Naive B cell (primary cell): ENCODE results near the gene EQTN. TPM values are rescaled to one million over a fixed set of nuclear protein-coding genes. Genes with fewer than 3 reads are reported as not detected.
"Not testable (repeated sequence)": the region's sequence is repeated elsewhere in the genome, so short reads cannot be mapped to it uniquely, and the experiment has no call there.

Experiments
- ATAC-seq, 2 donors: fragments of 150-1000 bp; cut with Tn5 transposase; 2 replicates each; pipeline ENCODE4 v1.10.0; 2021; ENCODE audit warnings: low read depth in 2 of 2, mild to moderate bottlenecking in 2 of 2, moderate library complexity in 2 of 2
- DNase-seq: peaks from one replicate; pipeline ENCODE4 v3.0.0; 2022
- H3K27ac Mint-ChIP-seq, 6 donors: one replicate each; pipeline ENCODE4 v1.8.0; 2020 to 2022; ENCODE audit warnings: mild to moderate bottlenecking in 6 of 6, mixed read lengths in 6 of 6, moderate library complexity in 5 of 6, inconsistent platforms in 2 of 6
- H3K27me3 Mint-ChIP-seq, 3 donors: one replicate each; pipeline ENCODE4 v1.8.0; 2021 to 2022; ENCODE audit warnings: mixed read lengths in 3 of 3, mild to moderate bottlenecking in 1 of 3
- H3K36me3 Mint-ChIP-seq, 2 donors: one replicate each; pipeline ENCODE4 v1.8.0; 2020 to 2022; ENCODE audit warnings: mixed read lengths in 2 of 2, inconsistent platforms in 1 of 2, mild to moderate bottlenecking in 1 of 2
- H3K4me1 Mint-ChIP-seq, 3 donors: one replicate each; pipeline ENCODE4 v1.8.0; 2020 to 2022; ENCODE audit warnings: mixed read lengths in 3 of 3, inconsistent platforms in 1 of 3, mild to moderate bottlenecking in 1 of 3, moderate library complexity in 1 of 3
- H3K4me3 Mint-ChIP-seq, 8 donors: one replicate each; pipeline ENCODE4 v1.8.0; 2020 to 2022; ENCODE audit warnings: mild to moderate bottlenecking in 8 of 8, mixed read lengths in 8 of 8, moderate library complexity in 8 of 8, inconsistent platforms in 2 of 8
- H3K9me3 Mint-ChIP-seq, 7 donors: one replicate each; pipeline ENCODE4 v1.8.0; 2020 to 2022; ENCODE audit warnings: mixed read lengths in 7 of 7, mild to moderate bottlenecking in 5 of 7, inconsistent platforms in 2 of 7, moderate library complexity in 1 of 7
- polyA plus RNA-seq, 6 donors: library from polyadenylated mRNA; unstranded; fragments of 300-500 nt; fragmentation: Illumina TruSeq; gene quantifications; one replicate each; pipeline ENCODE4 v1.2.3, GENCODE V29; 2021; ENCODE audit warnings: low read depth in 6 of 6

The EQTN gene
- polyA plus RNA-seq, 6 donors from 2014 or later: 0.37 to 0.62 TPM; not detected in 4

DNA sequence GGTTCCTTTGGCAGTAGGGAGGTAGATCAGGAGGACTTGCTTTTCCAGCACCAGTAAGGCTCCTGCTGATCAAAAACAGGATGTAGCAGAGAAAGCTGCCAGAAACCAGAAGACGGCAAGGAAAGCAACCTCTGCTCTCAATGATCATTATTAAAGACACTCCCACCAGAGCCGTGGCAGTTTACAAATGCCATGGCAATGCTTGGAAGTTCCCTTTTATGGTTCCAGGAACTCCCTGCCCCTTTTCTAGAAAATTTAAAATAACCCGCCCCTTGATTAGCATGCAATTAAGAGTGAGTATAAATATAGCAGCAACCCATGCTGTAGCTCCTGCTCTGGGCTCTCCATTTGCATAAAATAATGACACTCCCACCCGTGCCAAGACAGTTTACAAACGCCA lies 16.1 kb downstream of the EQTN start:
- H3K4me1 Mint-ChIP-seq: peaks cover 0 to 15% (median 12%) of the 10 kb centered on the region in 3 donors
- no peak for DNase-seq
- peaks cover 4 to 22% (median 9%) of the 10 kb centered on the region in 3 donors for H3K27me3 Mint-ChIP-seq
- no peaks in the 10 kb centered on the region for H3K9me3 Mint-ChIP-seq
- no peak overlapping the region for H3K27ac Mint-ChIP-seq
- H3K4me3 Mint-ChIP-seq: no peak overlapping the region
- peak in 1 of 2 donors; percentile 27 for ATAC-seq
- H3K36me3 Mint-ChIP-seq: no peaks in the 10 kb centered on the region

DNA sequence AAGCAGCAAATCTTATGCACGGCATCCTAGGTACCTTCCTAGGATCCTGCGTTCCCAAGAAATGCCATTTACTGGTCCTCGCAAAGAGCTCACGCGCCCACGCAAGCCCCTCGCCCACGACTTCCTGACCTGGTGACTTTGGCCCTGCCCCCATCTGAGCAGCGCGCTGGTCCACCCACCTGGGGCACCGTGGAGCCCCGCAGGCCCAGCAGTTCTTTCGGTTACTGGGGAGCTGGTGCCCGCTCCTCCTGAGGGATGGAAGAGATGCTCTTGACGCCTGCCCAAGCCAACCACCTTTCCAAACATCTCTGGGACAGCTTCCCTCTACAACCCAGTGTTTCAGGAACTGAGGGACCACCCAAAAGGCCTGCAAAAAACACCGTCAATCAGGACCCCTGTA lies 16.7 kb downstream of the EQTN start:
- H3K9me3 Mint-ChIP-seq: no peaks in the 10 kb centered on the region
- peaks cover 4 to 21% (median 9%) of the 10 kb centered on the region in 3 donors for H3K27me3 Mint-ChIP-seq
- peaks cover 0 to 15% (median 12%) of the 10 kb centered on the region in 3 donors for H3K4me1 Mint-ChIP-seq
- no peak overlapping the region for H3K27ac Mint-ChIP-seq
- H3K36me3 Mint-ChIP-seq: no peaks in the 10 kb centered on the region
- H3K4me3 Mint-ChIP-seq: no peak overlapping the region
- ATAC-seq (no peak), DNase-seq (no peak)

DNA sequence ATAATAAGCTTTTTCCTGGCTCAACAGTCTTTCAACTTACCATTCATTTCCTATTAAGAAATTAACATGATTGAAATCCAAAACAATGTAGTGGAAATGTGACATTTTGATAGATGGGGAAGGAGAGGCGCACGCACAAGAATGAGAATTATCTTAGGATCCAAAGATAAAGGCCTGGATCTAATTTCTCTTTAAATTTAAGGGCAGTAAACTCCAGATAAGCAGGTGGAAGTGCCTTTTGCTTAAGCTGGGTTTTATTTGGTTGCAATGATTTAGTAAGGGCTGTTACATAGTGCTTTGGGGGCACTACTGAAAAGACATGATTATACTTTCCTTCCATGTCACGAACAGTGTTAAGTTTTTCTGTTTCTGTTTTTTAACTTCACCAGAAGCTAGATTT lies 17.3 kb downstream of the EQTN start:
- Mint-ChIP-seq H3K4me3 (no peak overlapping the region), H3K27ac (no peak overlapping the region), H3K36me3 (no peaks in the 10 kb centered on the region), H3K9me3 (no peaks in the 10 kb centered on the region), H3K4me1 (peaks cover 0 to 15% (median 12%) of the 10 kb centered on the region in 3 donors), H3K27me3 (peaks cover under 1 to 21% (median 9%) of the 10 kb centered on the region in 3 donors)
- DNase-seq (no peak), ATAC-seq (no peak)

DNA sequence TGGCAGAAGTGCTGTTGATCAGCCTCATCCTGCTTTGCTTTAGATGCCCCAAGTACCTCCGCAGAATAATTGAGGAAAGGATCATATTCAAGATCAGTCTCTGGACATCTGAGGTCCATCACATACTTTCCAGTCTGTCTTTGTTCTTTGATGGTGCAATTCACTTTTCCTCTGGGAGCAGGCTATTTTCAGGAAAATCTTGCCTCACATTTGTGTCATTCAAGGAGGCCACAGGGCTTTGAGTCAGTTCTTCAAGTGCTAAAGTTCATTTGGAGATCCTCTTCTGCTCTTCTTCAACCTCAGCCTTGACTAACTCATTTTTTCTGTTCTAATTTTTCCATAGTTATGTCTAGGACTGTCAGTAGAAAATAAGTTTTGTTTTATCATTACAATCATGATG lies 18.6 kb downstream of the EQTN start:
- Mint-ChIP-seq H3K4me3 (no peak overlapping the region), H3K4me1 (peaks cover 0 to 15% (median 12%) of the 10 kb centered on the region in 3 donors), H3K9me3 (no peaks in the 10 kb centered on the region), H3K27me3 (peaks cover 0 to 21% (median 9%) of the 10 kb centered on the region in 3 donors), H3K27ac (no peak overlapping the region), H3K36me3 (no peaks in the 10 kb centered on the region)
- no peak for ATAC-seq
- no peak for DNase-seq

DNA sequence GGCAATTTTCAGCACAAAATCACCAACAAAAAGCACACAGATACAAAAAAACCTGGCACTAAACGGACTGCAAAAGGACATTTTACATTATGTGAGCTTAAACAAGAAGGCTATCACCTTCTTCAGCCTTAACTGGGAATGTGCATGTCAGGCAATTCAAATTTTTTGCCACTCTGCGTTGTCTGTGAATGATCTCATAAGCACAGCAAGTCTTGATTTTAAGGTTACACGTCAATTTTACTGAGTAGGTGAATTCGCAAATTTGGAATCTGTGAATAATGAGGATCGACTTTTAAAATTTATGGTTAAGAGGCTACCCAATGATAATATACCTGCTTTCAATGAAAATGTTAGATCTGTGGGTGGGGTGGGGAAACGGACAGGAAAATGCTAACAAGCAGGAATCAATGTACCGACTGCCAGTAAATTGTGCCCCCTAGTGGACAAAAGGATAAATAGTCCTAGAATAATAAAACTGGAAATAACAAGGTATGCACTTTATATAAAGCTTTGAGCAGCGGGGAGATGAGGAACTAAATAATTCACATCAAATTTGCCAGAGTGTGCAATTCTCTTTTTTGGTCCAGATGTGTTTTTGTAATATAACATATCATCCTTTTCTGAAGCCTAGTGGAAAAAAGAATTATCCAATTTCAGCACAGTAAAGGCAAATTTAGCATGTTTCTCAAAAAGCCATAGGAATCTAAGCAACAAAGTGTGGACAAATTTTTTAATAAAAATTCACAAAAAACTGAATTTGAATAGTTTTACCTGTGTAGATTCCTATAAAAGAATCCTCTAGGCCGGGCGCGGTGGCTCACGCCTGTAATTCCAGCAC lies 20.5 kb downstream of the EQTN start:
- DNase-seq (peak; percentile 41), ATAC-seq (peak in 1 of 2 donors; percentile 47)
- Mint-ChIP-seq H3K36me3 (no peaks in the 10 kb centered on the region), H3K4me1 (peaks cover 0 to 11% (median 10%) of the 10 kb centered on the region in 3 donors), H3K27me3 (peaks cover 0 to 5% (median 3%) of the 10 kb centered on the region in 3 donors), H3K9me3 (no peaks in the 10 kb centered on the region), H3K4me3 (no peak overlapping the region), H3K27ac (no peak overlapping the region)

DNA sequence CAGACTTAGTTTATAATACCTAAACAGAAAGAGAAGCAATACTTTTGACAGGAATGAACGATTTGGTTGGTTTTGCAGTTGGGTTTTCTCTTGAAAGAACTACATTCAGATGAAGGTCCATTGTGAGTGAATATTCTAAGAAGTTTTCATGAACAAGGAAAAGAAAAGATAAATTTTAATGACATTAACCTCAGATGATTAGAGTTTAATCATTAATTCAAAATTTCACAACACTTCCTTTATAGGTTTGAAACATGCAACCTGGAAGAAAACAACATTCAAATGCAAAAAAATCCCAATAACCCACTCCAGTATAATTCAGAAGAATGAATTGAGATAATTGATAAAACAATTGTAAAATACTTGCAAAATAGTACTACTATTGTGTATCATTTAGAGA lies 23.8 kb downstream of the EQTN start:
- H3K4me3 Mint-ChIP-seq: no peak overlapping the region
- no peaks in the 10 kb centered on the region for H3K36me3 Mint-ChIP-seq
- no peak overlapping the region for H3K27ac Mint-ChIP-seq
- DNase-seq (no peak), ATAC-seq (no peak)
- H3K27me3 Mint-ChIP-seq: no peaks in the 10 kb centered on the region
- no peaks in the 10 kb centered on the region for H3K9me3 Mint-ChIP-seq
- peaks cover 0 to 6% (median 2%) of the 10 kb centered on the region in 3 donors for H3K4me1 Mint-ChIP-seq

DNA sequence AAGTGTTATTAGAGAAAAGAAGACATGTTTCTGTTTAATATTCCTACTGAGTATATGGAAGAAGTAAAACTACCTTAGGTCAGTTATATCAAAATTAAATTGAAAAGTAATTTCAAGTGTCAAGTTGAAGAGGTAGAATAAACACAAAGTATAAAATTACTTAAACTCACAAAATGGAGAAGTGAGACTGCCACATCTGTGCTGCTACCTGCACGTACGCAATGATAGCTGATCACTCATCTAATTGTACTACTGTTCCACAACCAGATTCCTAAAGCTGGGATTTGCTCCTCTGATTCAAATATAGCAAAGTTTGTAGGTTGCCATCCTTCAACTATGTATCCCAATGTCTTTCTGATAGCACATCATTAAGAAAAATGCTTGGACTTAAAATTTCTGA lies 24.8 kb downstream of the EQTN start:
- ATAC-seq: no peak
- H3K36me3 Mint-ChIP-seq: no peaks in the 10 kb centered on the region
- DNase-seq: no peak
- peak overlapping the region in 1 of 6 donors; percentile 16 for H3K27ac Mint-ChIP-seq
- H3K9me3 Mint-ChIP-seq: no peaks in the 10 kb centered on the region
- peaks cover 0 to 6% (median 2%) of the 10 kb centered on the region in 3 donors for H3K4me1 Mint-ChIP-seq
- H3K4me3 Mint-ChIP-seq: no peak overlapping the region
- no peaks in the 10 kb centered on the region for H3K27me3 Mint-ChIP-seq

DNA sequence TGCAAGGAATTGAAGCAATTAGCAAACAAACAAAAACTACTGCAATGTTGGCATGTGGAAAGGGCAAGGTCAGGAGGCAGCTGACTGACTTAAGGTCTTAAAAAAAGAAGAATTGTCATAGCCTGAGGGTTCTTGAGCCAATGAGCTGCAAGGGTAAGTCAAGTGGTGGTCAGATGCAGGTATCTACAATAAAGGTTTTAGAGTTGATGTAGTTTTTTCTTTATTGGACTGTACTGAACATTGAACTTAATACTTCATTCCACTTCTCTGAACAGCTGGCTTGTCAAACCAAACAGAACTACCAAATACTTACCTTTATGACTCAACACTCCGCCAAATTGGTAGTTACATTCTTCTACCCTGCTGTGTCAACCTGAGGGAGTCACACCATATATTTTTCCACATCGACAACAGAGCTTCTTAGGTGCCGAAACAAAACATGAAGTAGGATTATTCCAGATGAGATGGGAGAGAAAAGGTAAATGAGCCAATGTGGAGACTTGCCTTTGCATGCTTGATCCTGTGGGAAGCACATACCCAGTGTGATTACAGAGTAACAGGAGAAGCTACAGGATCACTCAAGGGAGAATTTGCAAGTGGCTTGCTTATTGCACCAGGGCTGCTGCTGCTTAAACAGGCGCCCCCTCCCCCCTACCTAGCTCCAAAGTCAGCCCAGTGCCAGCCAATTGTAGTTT lies 35.3 kb downstream of the EQTN start:
- Mint-ChIP-seq H3K4me1 (no peaks in the 10 kb centered on the region), H3K4me3 (no peak overlapping the region), H3K36me3 (no peaks in the 10 kb centered on the region), H3K9me3 (peaks cover 0 to 2% (median 0%) of the 10 kb centered on the region in 7 donors), H3K27me3 (no peaks in the 10 kb centered on the region), H3K27ac (no peak overlapping the region)
- ATAC-seq: no peak
- no peak for DNase-seq

DNA sequence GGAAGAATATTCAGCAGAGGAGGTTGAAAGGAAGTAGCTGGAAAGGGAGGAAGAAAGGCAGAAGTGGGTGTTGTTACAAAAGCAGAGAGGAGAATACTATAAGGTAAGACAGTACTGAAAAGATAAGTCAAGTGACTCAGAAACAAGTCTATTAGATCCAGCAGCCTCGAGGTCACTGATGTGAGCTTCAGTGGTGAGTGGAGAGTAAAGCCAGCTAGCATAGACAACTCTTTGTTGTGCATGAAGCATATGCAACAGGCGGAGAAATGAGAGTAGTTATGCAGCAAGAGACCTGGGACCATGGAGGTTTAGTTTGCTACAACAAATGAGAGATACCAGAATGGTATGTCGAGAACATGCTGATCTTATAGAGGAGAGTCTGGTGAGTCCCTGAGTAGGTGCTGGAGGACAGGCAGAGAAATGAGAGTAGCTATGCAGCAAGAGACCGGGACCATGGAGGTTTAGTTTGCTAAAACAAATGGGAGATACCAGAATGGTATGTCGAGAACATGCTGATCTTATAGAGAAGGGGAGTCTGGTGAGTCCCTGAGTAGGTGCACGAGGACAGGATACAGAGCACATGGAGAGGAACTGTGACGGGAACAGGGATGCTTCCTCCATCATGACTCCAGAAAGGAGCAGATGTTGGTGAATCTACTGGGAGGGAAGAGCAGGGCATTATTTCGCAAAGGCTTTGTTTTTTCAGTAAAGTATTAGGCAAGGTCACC lies 36.0 kb downstream of the EQTN start:
- no peak overlapping the region for H3K4me3 Mint-ChIP-seq
- no peaks in the 10 kb centered on the region for H3K4me1 Mint-ChIP-seq
- DNase-seq (no peak), ATAC-seq (no peak)
- H3K9me3 Mint-ChIP-seq: peaks cover 0 to 4% (median 0%) of the 10 kb centered on the region in 7 donors
- H3K27ac Mint-ChIP-seq: no peak overlapping the region
- H3K36me3 Mint-ChIP-seq: no peaks in the 10 kb centered on the region
- H3K27me3 Mint-ChIP-seq: no peaks in the 10 kb centered on the region

DNA sequence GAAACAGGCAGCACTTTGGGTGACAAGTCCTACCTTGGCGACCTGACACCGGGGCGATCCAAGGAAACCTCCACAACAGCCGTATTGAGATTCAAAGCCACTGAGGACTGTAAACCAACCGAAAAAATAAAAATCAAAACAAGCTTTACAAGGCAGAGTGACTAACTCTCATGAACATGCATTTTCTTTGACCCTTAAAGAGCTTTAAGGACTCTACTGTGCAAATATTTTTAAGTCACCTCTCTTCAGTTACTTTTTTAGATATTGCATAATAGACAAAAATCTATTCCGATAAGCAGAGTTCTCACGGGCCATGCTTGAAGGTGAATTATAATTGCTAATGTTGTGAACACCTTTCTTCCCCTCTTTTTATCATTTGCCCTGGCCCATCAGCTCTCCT lies 38.3 kb downstream of the EQTN start:
- Mint-ChIP-seq H3K36me3 (no peaks in the 10 kb centered on the region), H3K4me1 (no peaks in the 10 kb centered on the region), H3K4me3 (no peak overlapping the region), H3K27me3 (peaks cover 0 to 16% (median 0%) of the 10 kb centered on the region in 3 donors), H3K9me3 (peaks cover 0 to 11% (median 0%) of the 10 kb centered on the region in 7 donors), H3K27ac (no peak overlapping the region)
- ATAC-seq: no peak
- DNase-seq: no peak

DNA sequence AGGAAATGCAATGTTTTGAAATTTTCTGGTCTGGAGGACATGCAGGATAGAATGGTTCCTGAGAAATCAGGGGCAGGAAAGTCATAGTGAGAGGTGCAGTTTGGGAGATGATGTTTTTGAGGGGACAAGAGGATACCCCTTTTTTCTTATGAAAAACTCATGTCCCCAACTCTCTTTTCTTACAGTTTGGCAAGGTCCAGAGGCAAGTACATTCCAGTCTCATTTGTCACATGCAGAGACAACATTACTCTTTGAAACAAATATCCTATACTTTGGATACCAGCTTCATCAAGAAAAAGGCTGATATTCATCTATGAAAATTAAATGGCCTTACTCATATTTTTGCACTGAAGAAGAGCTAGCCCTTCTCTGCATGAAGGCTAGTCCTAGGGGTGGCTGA lies 48.2 kb downstream of the EQTN start:
- Mint-ChIP-seq H3K9me3 (peaks cover 0 to 5% (median 0%) of the 10 kb centered on the region in 7 donors), H3K4me3 (no peak overlapping the region), H3K4me1 (peaks cover 0 to 4% (median 0%) of the 10 kb centered on the region in 3 donors), H3K27ac (no peak overlapping the region), H3K27me3 (peaks cover 13 to 31% (median 19%) of the 10 kb centered on the region in 3 donors), H3K36me3 (peaks cover 0 to 7% of the 10 kb centered on the region in 2 donors)
- ATAC-seq: no peak
- no peak for DNase-seq

DNA sequence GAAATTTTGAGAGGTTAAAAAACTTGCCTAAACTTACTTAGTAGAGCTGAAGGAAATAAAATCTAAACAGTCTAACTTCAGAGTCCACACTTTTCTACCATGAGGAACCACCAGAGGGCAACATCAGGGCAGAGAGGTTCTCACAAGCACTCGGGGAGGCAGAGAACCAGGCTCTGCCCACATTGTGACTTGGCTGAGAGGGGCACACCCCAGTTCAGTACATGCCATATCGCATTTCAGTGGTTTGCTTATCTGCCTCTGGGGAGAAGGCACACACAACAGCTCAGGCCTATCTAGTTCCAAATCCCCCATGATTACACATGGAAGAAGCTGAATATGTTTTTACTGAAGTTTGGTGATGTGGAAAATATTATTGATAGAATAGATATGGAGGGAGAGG lies 49.2 kb downstream of the EQTN start:
- peak; percentile 5 for DNase-seq
- Mint-ChIP-seq H3K4me1 (peaks cover 0 to 4% (median 0%) of the 10 kb centered on the region in 3 donors), H3K9me3 (peaks cover 0 to 9% (median 0%) of the 10 kb centered on the region in 7 donors), H3K36me3 (peaks cover 0 to 7% of the 10 kb centered on the region in 2 donors), H3K27ac (peak overlapping the region in 2 of 6 donors; percentile 8 to 15), H3K4me3 (no peak overlapping the region), H3K27me3 (peaks cover 13 to 23% (median 16%) of the 10 kb centered on the region in 3 donors)
- ATAC-seq: peak; percentile 35 to 54

DNA sequence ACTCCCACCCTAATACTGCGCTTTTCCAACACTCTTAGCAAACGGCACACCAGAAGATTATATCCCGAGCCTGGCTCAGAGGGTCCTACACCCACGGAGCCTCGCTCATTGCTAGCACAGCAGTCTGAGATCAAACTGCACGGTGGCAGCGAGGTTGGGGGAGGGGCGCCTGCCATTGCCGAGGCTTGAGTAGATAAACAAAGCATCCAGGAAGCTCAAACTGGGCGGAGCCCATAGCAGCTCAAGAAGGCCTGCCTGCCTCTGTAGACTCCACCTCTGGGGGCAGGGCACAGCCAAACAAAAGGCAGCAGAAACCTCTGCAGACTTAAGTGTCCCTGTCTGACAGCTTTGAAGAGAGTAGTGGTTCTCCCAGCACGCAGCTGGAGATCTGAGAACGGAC lies 57.3 kb downstream of the EQTN start:
- not testable (repeated sequence) for H3K4me1 Mint-ChIP-seq, DNase-seq, H3K4me3 Mint-ChIP-seq, H3K27me3 Mint-ChIP-seq, ATAC-seq, H3K27ac Mint-ChIP-seq
- Mint-ChIP-seq H3K9me3 (peaks cover 5 to 37% (median 20%) of the 10 kb centered on the region in 7 donors), H3K36me3 (peaks cover 17 to 24% of the 10 kb centered on the region in 2 donors)
